ENCODE data around the gene ASCL1.

ASCL1 gene

GRCh38 chr12:102954134-102954533 lies 3.3 kb upstream of the ASCL1 start:
- DNase-seq: no peak
- Histone ChIP-seq H3K4me3 (ENCODE audit: low read depth, low read length) (no peak overlapping the region), H3K36me3 (no peaks in the 10 kb centered on the region), H3K27me3 (ENCODE audit: insufficient read depth, low read depth, severe bottlenecking) (peaks cover 10% of the 10 kb centered on the region), H3K9me3 (ENCODE audit: severe bottlenecking) (no peaks in the 10 kb centered on the region), H3K27ac (no peak overlapping the region)
- no peak for TF ChIP-seq CTCF (IDR thresholded peaks at IDR 0.05; ENCODE audit: low read depth, low read length)

- peak overlapping the region; percentile 48 for H3K4me3 ChIP-seq (ENCODE audit: low read depth, low read length)
- H3K27ac ChIP-seq: no peak overlapping the region
- peaks cover 15% of the 10 kb centered on the region for H3K27me3 ChIP-seq (ENCODE audit: insufficient read depth, low read depth, severe bottlenecking)
- H3K36me3 ChIP-seq: no peaks in the 10 kb centered on the region
- no peaks in the 10 kb centered on the region for H3K9me3 ChIP-seq (ENCODE audit: severe bottlenecking)
- no peak for DNase-seq
- TF ChIP-seq CTCF (IDR thresholded peaks at IDR 0.05; ENCODE audit: low read depth, low read length): no peak
These were observed 1.3 kb upstream of the ASCL1 start for GRCh38 chr12:102955926-102956737.

- no peaks in the 10 kb centered on the region for H3K9me3 ChIP-seq (ENCODE audit: severe bottlenecking)
- no peak overlapping the region for H3K27ac ChIP-seq
- H3K4me3 ChIP-seq (ENCODE audit: low read depth, low read length): peak overlapping the region; percentile 48
- no peak for DNase-seq
- peaks cover 15% of the 10 kb centered on the region for H3K27me3 ChIP-seq (ENCODE audit: insufficient read depth, low read depth, severe bottlenecking)
- TF ChIP-seq CTCF (IDR thresholded peaks at IDR 0.05; ENCODE audit: low read depth, low read length): no peak
- no peaks in the 10 kb centered on the region for H3K36me3 ChIP-seq
These were observed 641 bp upstream of the ASCL1 start for GRCh38 chr12:102956738-102957327.

- no peak overlapping the region for H3K27ac ChIP-seq
- peaks cover 1% of the 10 kb centered on the region for H3K9me3 ChIP-seq (ENCODE audit: severe bottlenecking)
- peak overlapping the region; percentile 48 for H3K4me3 ChIP-seq (ENCODE audit: low read depth, low read length)
- peaks cover 15% of the 10 kb centered on the region for H3K27me3 ChIP-seq (ENCODE audit: insufficient read depth, low read depth, severe bottlenecking)
- peak; percentile 71 for DNase-seq
- H3K36me3 ChIP-seq: no peaks in the 10 kb centered on the region
- peak; percentile 13; the same call in 1 of the 2 replicates for TF ChIP-seq CTCF (IDR thresholded peaks at IDR 0.05; ENCODE audit: low read depth, low read length)
These were observed 777 bp downstream of the ASCL1 start for GRCh38 chr12:102958073-102958829.

- H3K27me3 ChIP-seq (ENCODE audit: insufficient read depth, low read depth, severe bottlenecking): peaks cover 15% of the 10 kb centered on the region
- H3K4me3 ChIP-seq (ENCODE audit: low read depth, low read length): peak overlapping the region; percentile 48; the same call in 1 of the 2 replicates
- peaks cover 4% of the 10 kb centered on the region for H3K9me3 ChIP-seq (ENCODE audit: severe bottlenecking)
- no peak for DNase-seq
- TF ChIP-seq CTCF (IDR thresholded peaks at IDR 0.05; ENCODE audit: low read depth, low read length): no peak
- no peaks in the 10 kb centered on the region for H3K36me3 ChIP-seq
- no peak overlapping the region for H3K27ac ChIP-seq
These were observed 1.3 kb downstream of the ASCL1 start for GRCh38 chr12:102958830-102959176.

All from WERI-Rb-1 (cell line).